Heart left ventricle (tissue), 16 donors: ENCODE measurements around the gene RELCH. TPM values are rescaled to one million over a fixed set of nuclear protein-coding genes. Genes with fewer than 3 reads are reported as not detected.
A peak's percentile ranks its signal among the peaks of the same experiment; 100 is the strongest.

Experiments used
- ATAC-seq, 4 donors: fragments of 200-7000 bp; cut with Tn5 transposase; one replicate each; pipeline ENCODE4 v1.9.1; 2020 to 2022; ENCODE audit warnings: moderate library complexity in 4 of 4, mild to moderate bottlenecking in 3 of 4, moderate number of reproducible peaks in 1 of 4
- DNase-seq, 5 donors: peaks; one replicate each; pipeline ENCODE4 v3.0.0-alpha.2; 2020
- H3K27ac ChIP-seq, 12 donors: fragments of 200-600 bp; sonication (generic) in 4 of 12; one replicate each; pipeline versions ENCODE4 v1.5.0 to v1.8.0; 2016 to 2022; ENCODE audit warnings: mild to moderate bottlenecking in 2 of 12
- H3K27me3 ChIP-seq, 9 donors: fragments of 200-600 bp; sonication (generic) in 2 of 9; one replicate each; pipeline versions ENCODE4 v1.5.1 to v1.8.0; 2016 to 2022; ENCODE audit warnings: mild to moderate bottlenecking in 3 of 9
- H3K36me3 ChIP-seq, 9 donors: fragments of 200-600 bp; sonication (generic) in 2 of 9; one replicate each; pipeline versions ENCODE4 v1.5.0 to v1.8.0; 2018 to 2022; ENCODE audit warnings: mild to moderate bottlenecking in 2 of 9
- H3K4me1 ChIP-seq, 12 donors: fragments of 200-600 bp; sonication (generic) in 4 of 12; one replicate each; pipeline versions ENCODE4 v1.5.0 to v1.8.0; 2016 to 2022; ENCODE audit warnings: mild to moderate bottlenecking in 3 of 12
- H3K4me3 ChIP-seq, 12 donors: fragments of 200-600 bp; sonication (generic) in 4 of 12; one replicate each; pipeline versions ENCODE4 v1.5.0 to v1.8.0; 2017 to 2022; ENCODE audit warnings: mild to moderate bottlenecking in 9 of 12, moderate library complexity in 4 of 12
- H3K9me3 ChIP-seq, 12 donors: fragments of 200-600 bp; sonication (generic) in 4 of 12; one replicate each; pipeline versions ENCODE4 v1.5.0 to v1.8.0; 2016 to 2022; ENCODE audit warnings: mild to moderate bottlenecking in 1 of 12
- CTCF ChIP-seq, 12 donors: fragments of 200-600 bp; sonication (generic) in 4 of 12; IDR thresholded peaks; one replicate each; pipeline versions ENCODE4 v1.5.0 to v1.8.0; 2018 to 2022; ENCODE audit warnings: antibody characterized with exemption in 12 of 12, mild to moderate bottlenecking in 5 of 12
- POLR2A ChIP-seq, 2 donors: fragments of 450-650 bp; IDR thresholded peaks; one replicate each; pipeline ENCODE4 v1.6.1; 2017; ENCODE audit warnings: antibody characterized with exemption in 2 of 2, mild to moderate bottlenecking in 2 of 2, moderate library complexity in 2 of 2
- WGBS, 4 donors: extraction: QIAGEN DNeasy Blood & Tissue Kit in 2 of 4; methylation state at CpG; one replicate each; pipeline versions ENCODE4 v1.1.5 to v1.1.7; 2013 to 2018; 5-methylcytosine and 5-hydroxymethylcytosine counted together
- intact Hi-C, 10 donors: fragments of 100-400 bp; cut with DNase I; formaldehyde crosslinking; loops; one replicate each; pipeline versions ENCODE4 v1.11.1 to v1.14.2; 2022
- polyA plus RNA-seq, 2 donors: library from polyadenylated mRNA; stranded (reverse); fragments of 200-250 nt; gene quantifications; one replicate each; pipeline ENCODE4 v1.2.3, GENCODE V29; 2013
- total RNA-seq, 9 donors: library from RNA; depleted of rRNA in 2 of 9; stranded (reverse); fragments of >200 nt in 2 of 9; fragmentation: NEBNext Ultra II Directional in 3 of 9; extraction: Animal tissue kit (Norgen Biotek cat#: 25700) in 3 of 9; gene quantifications; one replicate each; pipeline versions ENCODE4 v1.1.0 to v1.2.4, GENCODE V29; 2016 to 2023
- donor health status: ischemic (EF 13 %, LVEDD 7.1; RV severe dilation, severe dysfunction).
- donor health status: healthy with polysubstance abuse.
- donor health status: DM: no; HTN: yes; CAD: no.
- donor health status: DM: no; HTN: no; CAD: no.
- donor health status: ischemic (EF 25% LVEDD 6.9; RV normal size, moderate dysfunction).
- donor health status: ischemic (EF 25% LVEDD 5.7; RV mildly dilated, moderate dysfunction).
- donor health status: healthy.
- donor health status: DM: yes; HTN: yes; CAD: no.
- donor health status: ischemic (EF 35%, LVEDD 5.7; RV mildly dilated, moderate dysfunction).
- donor health status: nonischemic (EF 11% LVEDD 7.7; RV severe dilation, severe dysfunction).
- donor health status: DM: yes; HTN: yes; CAD: no.
- donor health status: PGD.
- donor health status: ischemic (EF 29% LVEDD 5.4; RV normal size, mild dysfunction).
- donor health status: nonischemic (EF 23%, LVEDD 6.1; RV moderate dilation, normal function).

The RELCH gene
- total and polyA plus RNA-seq, 11 donors = 7.4 to 24.8 (median 14.3) TPM

- ATAC-seq = no peak
- H3K27ac ChIP-seq = peak overlapping the region in 1 of 12 donors; percentile 59
- intact Hi-C loops = no loop called here
- TF ChIP-seq CTCF (IDR thresholded peaks at IDR 0.05) (no peak), POLR2A (IDR thresholded peaks at IDR 0.05) (no peak)
- H3K36me3 ChIP-seq = peaks cover 0 to 67% (median 53%) of the 10 kb centered on the region in 9 donors
- no peaks in the 10 kb centered on the region for H3K27me3 ChIP-seq
- no peak for DNase-seq
- whole genome bisulfite sequencing, 4 donors = 88 to 98% (median 93%) methylated on average over 6 of the region's 6 CpGs
- no peak overlapping the region for H3K4me3 ChIP-seq
- H3K9me3 ChIP-seq = no peaks in the 10 kb centered on the region
- peaks cover 0 to 41% (median 6%) of the 10 kb centered on the region in 12 donors for H3K4me1 ChIP-seq
These were observed 93.0 kb downstream of the RELCH start for GRCh38 chr18:62280058-62280457.

- TF ChIP-seq CTCF (IDR thresholded peaks at IDR 0.05) (no peak), POLR2A (IDR thresholded peaks at IDR 0.05) (no peak)
- H3K9me3 ChIP-seq = no peaks in the 10 kb centered on the region
- peak overlapping the region in 1 of 12 donors; percentile 59 for H3K27ac ChIP-seq
- no peak for ATAC-seq
- intact Hi-C loops = no loop called here
- H3K27me3 ChIP-seq = no peaks in the 10 kb centered on the region
- no peak overlapping the region for H3K4me3 ChIP-seq
- H3K36me3 ChIP-seq = peaks cover 0 to 67% (median 46%) of the 10 kb centered on the region in 9 donors
- 86 to 92% (median 90%) methylated on average over 1 of the region's 1 CpG for WGBS, 4 donors
- no peak for DNase-seq
- H3K4me1 ChIP-seq = peaks cover 0 to 48% (median 6%) of the 10 kb centered on the region in 12 donors
These were observed 93.7 kb downstream of the RELCH start for GRCh38 chr18:62280786-62281185.

GRCh38 chr18:62281684-62282083 is 94.6 kb downstream of the RELCH start:
- Histone ChIP-seq H3K27me3 (no peaks in the 10 kb centered on the region), H3K36me3 (peaks cover 0 to 63% (median 43%) of the 10 kb centered on the region in 9 donors), H3K4me3 (no peak overlapping the region), H3K9me3 (no peaks in the 10 kb centered on the region), H3K27ac (peak overlapping the region in 1 of 12 donors; percentile 59), H3K4me1 (peaks cover 0 to 48% (median 6%) of the 10 kb centered on the region in 12 donors)
- intact Hi-C loops = no loop called here
- ATAC-seq = peak in 1 of 4 donors; percentile 47
- TF ChIP-seq CTCF (IDR thresholded peaks at IDR 0.05) (no peak), POLR2A (IDR thresholded peaks at IDR 0.05) (no peak)
- 80 to 90% (median 81%) methylated on average over 1 of the region's 1 CpG for WGBS, 4 donors
- no peak for DNase-seq

GRCh38 chr18:62282188-62282629 is 95.2 kb downstream of the RELCH start:
- H3K9me3 ChIP-seq = no peaks in the 10 kb centered on the region
- WGBS, 4 donors = 70 to 87% (median 77%) methylated on average over 2 of the region's 2 CpGs
- TF ChIP-seq CTCF (IDR thresholded peaks at IDR 0.05) (no peak), POLR2A (IDR thresholded peaks at IDR 0.05) (no peak)
- peaks cover 0 to 48% (median 6%) of the 10 kb centered on the region in 12 donors for H3K4me1 ChIP-seq
- H3K4me3 ChIP-seq = no peak overlapping the region
- H3K27ac ChIP-seq = peak overlapping the region in 1 of 12 donors; percentile 59
- intact Hi-C loops = no loop called here
- peaks cover 0 to 63% (median 40%) of the 10 kb centered on the region in 9 donors for H3K36me3 ChIP-seq
- DNase-seq (no peak), ATAC-seq (no peak)
- no peaks in the 10 kb centered on the region for H3K27me3 ChIP-seq
